Activated CD8-positive, alpha-beta memory T cell treated with anti-CD3 and anti-CD28 coated beads, Interleukin-2, amount 50 U/mL, for 1 hour (primary cell): ENCODE measurements around the gene SYTL5.
A peak's percentile ranks its signal among the peaks of the same experiment; 100 is the strongest.

Experiments used
- DNase-seq: peaks from one replicate; pipeline ENCODE4 v3.0.0-alpha.2; 2020; ENCODE audit errors: extremely low read depth

SYTL5 gene

DNA sequence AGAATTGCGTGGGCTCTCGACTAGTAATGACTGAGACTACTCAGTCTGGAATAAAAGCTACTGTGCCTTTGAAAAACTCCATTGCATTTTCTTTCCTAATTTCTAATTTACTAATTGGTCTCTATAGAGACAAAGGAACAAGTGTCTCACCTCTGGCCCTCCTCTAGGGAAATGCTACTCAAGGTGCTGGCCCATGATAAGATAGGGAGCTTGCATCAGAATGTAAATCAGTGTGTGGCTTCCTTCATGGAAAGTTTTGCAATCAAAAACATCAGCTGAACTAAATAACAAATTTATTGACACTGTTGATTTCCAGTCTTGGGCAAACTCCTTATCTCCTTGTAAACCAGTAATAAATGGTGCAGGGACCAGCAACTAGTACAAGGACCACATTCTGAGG lies 132.5 kb downstream of the SYTL5 start:
- no peak for DNase-seq

DNA sequence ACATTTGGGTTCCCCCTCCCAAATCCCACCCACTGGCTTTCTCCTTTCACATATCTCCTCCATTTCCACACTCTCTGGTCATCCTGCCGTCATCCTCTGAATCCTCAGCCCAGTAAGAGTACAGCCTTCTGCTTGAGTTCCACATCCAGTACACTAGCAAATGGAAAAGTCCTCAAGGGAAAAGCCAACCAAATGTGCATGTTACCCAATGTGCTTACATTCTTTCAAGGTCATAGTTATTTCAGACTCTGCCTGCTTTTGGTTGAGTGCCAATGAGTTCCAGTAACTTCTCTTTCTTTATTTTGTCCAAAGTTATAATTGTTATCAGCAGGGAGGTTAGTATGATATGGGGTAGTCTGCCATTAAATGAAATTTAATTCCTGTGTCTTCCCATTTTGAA lies 136.3 kb downstream of the SYTL5 start:
- DNase-seq: no peak

- DNase-seq: no peak
These were observed 142.7 kb downstream of the SYTL5 start for GRCh38 chrX:38149016-38149415.

- no peak for DNase-seq
These were observed 144.6 kb downstream of the SYTL5 start for GRCh38 chrX:38150993-38151392.

- no peak for DNase-seq
These were observed 145.1 kb downstream of the SYTL5 start for GRCh38 chrX:38151441-38151840.

DNA sequence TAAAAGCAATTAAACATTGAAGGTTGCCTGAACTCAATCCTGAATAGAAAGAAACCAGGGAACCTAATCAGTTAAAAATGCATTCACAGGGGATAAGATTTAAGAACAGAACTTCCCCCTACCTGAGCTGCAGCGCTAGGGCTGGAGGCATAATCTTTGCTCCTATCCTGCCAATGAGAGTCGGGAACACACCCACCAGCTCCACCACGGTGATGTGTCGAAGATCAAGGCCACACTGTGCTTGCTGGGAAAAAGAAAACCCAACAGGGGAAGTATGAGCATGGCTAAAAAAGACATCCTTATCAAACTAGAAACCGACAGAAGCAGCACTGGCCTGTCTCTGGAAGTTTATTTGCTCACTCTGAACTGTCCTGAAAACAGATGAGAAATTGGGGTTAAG lies 148.0 kb downstream of the SYTL5 start:
- DNase-seq: no peak

- DNase-seq: no peak
These were observed 148.5 kb downstream of the SYTL5 start for GRCh38 chrX:38154818-38155217.

- no peak for DNase-seq
These were observed 150.5 kb downstream of the SYTL5 start for GRCh38 chrX:38156838-38157237.

DNA sequence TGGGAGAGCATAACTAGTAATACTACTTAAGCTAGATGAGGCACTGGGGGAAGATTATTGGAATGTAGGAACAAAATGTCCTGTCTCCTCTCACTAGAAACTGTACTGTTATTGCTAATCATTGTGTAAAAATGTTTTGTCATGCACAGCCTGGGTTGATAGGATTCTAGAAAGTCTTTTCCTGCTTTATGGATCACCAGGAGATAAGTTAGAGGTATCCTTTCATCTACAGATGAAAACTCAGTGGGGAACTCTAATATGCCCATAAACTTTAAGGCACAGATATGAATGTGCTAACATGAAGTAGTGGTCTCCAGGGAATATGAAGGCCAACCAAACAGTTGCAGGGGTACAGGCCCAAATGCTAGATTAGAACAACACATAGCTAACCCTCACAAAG lies 156.8 kb downstream of the SYTL5 start:
- DNase-seq: no peak

- no peak for DNase-seq
These were observed 158.7 kb downstream of the SYTL5 start for GRCh38 chrX:38165023-38165422.

DNA sequence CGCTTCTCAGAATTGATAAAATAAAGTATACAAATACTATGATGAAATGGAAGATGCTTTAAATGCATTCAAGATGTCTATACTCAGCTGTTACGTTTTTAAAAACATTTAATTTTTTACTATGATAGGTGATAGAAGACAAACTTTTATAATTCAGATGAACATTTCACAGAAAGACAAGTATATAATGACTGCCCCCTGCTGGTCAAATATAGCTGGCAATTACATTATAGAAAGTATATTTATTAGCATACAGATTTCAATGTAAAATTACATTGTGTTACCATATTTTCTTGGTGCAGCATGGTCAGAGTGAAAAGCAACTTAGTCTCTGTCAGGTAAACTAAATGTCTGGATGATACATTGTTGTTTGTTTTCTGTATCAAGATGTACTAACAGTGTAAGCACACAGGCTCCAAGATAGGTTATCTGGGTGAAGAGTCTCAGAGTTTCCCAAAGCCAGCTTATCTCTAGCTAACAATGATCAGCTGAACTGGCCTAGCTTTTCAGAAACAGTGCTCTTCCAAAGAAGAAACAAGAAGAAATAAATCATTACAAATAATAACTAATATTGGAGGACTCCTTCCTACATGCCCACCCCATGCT lies 160.2 kb downstream of the SYTL5 start:
- DNase-seq: peak; percentile 2

DNA sequence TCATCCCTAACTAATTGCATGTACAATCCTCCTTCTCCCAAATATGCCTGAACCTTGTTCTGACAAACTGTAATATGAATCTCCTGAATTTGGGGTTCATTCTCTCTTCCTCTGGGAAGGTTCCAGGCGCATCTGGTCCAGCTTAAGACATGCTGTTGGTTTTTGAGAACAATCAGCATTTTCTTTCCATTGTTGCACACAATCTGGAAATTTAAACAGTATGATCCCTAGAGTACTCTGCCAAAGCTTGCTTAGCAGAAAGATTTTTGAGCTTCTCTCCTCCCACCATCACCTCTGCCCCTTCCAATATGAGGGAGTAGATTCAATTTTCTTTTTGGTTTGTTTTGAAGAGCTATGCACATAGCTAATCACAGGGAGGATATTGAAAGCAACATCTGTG lies 164.2 kb downstream of the SYTL5 start:
- DNase-seq: no peak

DNA sequence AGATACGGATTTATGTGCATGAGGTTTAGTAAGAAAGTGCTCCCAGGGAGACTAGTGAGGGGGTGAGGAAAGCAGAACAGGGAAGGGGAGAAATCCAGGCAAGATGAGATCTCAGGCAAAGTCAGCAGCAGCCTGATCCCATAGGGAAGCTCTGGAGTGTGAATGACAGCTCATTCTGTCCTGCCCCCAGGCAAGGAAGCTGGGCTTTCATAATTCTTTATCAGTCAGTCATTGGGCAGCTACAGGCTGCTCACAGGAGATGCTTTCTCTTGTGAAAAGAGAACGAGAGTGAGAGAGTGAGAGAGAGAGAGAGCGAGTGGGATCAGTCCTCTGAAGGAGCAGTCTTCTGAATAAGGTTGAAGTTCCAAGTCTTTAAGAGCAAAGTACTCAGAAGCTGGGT lies 166.2 kb downstream of the SYTL5 start:
- DNase-seq: no peak

GRCh38 chrX:38175139-38175538 lies 168.8 kb downstream of the SYTL5 start:
- no peak for DNase-seq

- no peak for DNase-seq
These were observed 172.0 kb downstream of the SYTL5 start for GRCh38 chrX:38178396-38178795.
